Tibial nerve (tissue), 4 donors: ENCODE measurements around the gene CASQ1.

Experiments used
- EP300 ChIP-seq, 2 donors: sonication (generic); formaldehyde crosslinking; IDR thresholded peaks; one replicate each; pipeline ENCODE4 v1.6.1; 2017; ENCODE audit warnings: antibody characterized with exemption in 2 of 2, mild to moderate bottlenecking in 1 of 2
- POLR2A ChIP-seq, 2 donors: fragments of 450-650 bp; IDR thresholded peaks; one replicate each; pipeline ENCODE4 v1.6.1; 2017; ENCODE audit warnings: antibody characterized with exemption in 2 of 2, mild to moderate bottlenecking in 2 of 2, moderate library complexity in 2 of 2
- TF ChIP-seq, protein P1 (sequence below), 5 experiments: fragments of 200-600 bp in 3 of 5; fragments of 450-650 bp in 2 of 5; sonication (generic) in 3 of 5; IDR thresholded peaks; one replicate each; pipeline ENCODE4 v1.5.1; 2016 to 2019; ENCODE audit warnings: antibody characterized with exemption in 5 of 5, mild to moderate bottlenecking in 3 of 5, moderate library complexity in 2 of 5

DNA sequence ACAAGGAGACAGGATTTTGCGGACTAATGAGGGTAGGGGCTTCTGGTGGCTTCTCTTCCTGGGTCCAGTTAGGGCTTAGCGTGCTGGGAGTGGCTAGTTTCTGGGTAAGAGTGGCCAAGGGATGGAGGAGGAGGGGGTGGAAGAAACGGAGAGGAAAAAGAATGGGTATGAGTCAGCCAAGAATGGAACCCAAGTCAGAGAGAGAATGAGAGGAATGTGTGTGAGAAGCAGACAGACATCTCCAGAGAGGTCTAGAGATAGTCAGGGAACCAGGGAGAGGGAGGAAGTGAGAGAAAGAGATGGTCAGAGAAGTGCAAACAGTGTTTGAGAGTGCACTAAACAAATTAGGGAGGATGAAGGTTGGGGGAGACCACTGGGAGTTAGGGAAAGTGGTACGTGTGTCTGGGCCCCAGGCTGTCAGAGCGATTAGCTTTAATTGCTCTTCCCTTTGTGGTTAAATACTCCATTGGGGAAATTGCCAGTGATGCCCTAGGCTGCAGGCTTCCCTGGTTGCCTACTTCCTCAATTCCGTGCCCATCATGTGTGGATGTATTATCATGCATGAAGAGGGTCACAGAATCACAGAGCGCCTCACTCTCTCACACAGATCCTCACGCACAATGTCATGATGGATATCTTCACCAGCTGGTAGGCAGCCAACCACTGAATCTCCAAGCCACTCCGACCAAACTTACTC lies 16.2 kb downstream of the CASQ1 start:
- TF ChIP-seq, protein P1, sequence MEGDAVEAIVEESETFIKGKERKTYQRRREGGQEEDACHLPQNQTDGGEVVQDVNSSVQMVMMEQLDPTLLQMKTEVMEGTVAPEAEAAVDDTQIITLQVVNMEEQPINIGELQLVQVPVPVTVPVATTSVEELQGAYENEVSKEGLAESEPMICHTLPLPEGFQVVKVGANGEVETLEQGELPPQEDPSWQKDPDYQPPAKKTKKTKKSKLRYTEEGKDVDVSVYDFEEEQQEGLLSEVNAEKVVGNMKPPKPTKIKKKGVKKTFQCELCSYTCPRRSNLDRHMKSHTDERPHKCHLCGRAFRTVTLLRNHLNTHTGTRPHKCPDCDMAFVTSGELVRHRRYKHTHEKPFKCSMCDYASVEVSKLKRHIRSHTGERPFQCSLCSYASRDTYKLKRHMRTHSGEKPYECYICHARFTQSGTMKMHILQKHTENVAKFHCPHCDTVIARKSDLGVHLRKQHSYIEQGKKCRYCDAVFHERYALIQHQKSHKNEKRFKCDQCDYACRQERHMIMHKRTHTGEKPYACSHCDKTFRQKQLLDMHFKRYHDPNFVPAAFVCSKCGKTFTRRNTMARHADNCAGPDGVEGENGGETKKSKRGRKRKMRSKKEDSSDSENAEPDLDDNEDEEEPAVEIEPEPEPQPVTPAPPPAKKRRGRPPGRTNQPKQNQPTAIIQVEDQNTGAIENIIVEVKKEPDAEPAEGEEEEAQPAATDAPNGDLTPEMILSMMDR (IDR thresholded peaks at IDR 0.05): no peak
- no peak for TF ChIP-seq POLR2A (IDR thresholded peaks at IDR 0.05)
- TF ChIP-seq EP300 (IDR thresholded peaks at IDR 0.05): no peak
